Panc1 (cell line): ENCODE data around the gene SLC25A36.

ENCODE experiments used
- POLR2AphosphoS5 ChIP-seq: IDR thresholded peaks from 2 replicates; pipeline ENCODE4 v1.6.1; 2012; ENCODE audit warnings: mild to moderate bottlenecking, low read depth, low read length, moderate library complexity
- SIN3A ChIP-seq: IDR thresholded peaks from 2 replicates; pipeline ENCODE4 v1.6.1; 2012; ENCODE audit warnings: low read depth, mild to moderate bottlenecking, low read length, moderate library complexity, borderline replicate concordance; ENCODE audit not compliant: insufficient read depth
- TF ChIP-seq, protein P1 (sequence below): fragments of 450-650 bp; IDR thresholded peaks from 2 replicates; pipeline ENCODE4 v1.5.1; 2017; ENCODE audit warnings: mild to moderate bottlenecking
- TF ChIP-seq, protein P2 (sequence below), 2 experiments: IDR thresholded peaks; 2 replicates each; pipeline ENCODE4 v1.6.1; 2011 to 2012; ENCODE audit warnings: low read depth in 2 of 2, control low read depth in 1 of 2, low read length in 1 of 2, mild to moderate bottlenecking in 1 of 2, moderate library complexity in 1 of 2; ENCODE audit not compliant: insufficient read depth in 1 of 2

DNA sequence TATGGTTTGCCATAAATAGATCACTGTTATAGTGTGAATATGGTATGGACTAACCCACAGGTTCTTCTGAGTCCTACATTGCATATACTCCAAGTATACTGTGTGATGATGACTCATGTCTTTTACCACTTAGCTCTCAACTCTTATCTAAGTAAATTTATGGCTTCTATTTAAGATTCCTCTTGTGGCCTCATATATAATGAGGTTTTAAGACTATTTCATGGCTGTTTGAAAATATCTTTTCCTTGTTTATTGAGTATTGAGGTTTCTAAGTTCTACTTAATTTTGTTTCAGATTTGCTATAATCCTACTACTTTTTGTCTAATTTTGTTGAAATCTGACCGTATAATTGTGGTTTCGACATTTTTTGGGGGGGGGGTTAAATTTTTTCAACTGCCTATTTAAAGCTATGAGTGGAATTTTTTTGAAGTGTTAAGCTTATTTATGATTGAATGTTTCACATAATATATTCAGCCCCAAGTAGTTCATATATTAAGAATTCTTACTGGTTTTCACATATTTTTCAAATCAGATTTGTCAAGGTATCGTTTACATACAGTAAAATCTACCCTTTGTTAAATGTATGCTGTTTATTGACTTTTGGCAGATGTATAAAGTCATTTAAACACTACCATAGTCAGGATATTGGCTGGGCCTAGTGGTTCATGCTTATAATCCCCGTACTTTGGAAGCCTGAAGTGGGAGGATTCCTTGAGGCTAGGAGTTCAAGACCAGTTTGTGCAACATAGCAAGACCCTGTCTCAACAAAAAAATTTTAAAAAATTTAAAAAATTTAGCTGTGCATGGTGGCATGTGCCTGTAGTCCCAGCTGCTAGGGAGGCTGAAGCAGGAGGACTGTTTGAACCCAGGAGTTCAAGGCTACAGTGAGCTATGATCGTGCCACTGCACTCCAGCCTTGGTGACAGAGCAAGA lies 11.7 kb downstream of the SLC25A36 start:
- TF ChIP-seq, protein P1, sequence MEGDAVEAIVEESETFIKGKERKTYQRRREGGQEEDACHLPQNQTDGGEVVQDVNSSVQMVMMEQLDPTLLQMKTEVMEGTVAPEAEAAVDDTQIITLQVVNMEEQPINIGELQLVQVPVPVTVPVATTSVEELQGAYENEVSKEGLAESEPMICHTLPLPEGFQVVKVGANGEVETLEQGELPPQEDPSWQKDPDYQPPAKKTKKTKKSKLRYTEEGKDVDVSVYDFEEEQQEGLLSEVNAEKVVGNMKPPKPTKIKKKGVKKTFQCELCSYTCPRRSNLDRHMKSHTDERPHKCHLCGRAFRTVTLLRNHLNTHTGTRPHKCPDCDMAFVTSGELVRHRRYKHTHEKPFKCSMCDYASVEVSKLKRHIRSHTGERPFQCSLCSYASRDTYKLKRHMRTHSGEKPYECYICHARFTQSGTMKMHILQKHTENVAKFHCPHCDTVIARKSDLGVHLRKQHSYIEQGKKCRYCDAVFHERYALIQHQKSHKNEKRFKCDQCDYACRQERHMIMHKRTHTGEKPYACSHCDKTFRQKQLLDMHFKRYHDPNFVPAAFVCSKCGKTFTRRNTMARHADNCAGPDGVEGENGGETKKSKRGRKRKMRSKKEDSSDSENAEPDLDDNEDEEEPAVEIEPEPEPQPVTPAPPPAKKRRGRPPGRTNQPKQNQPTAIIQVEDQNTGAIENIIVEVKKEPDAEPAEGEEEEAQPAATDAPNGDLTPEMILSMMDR: no peak
- TF ChIP-seq SIN3A (no peak), POLR2AphosphoS5 (no peak)
- TF ChIP-seq, protein P2, sequence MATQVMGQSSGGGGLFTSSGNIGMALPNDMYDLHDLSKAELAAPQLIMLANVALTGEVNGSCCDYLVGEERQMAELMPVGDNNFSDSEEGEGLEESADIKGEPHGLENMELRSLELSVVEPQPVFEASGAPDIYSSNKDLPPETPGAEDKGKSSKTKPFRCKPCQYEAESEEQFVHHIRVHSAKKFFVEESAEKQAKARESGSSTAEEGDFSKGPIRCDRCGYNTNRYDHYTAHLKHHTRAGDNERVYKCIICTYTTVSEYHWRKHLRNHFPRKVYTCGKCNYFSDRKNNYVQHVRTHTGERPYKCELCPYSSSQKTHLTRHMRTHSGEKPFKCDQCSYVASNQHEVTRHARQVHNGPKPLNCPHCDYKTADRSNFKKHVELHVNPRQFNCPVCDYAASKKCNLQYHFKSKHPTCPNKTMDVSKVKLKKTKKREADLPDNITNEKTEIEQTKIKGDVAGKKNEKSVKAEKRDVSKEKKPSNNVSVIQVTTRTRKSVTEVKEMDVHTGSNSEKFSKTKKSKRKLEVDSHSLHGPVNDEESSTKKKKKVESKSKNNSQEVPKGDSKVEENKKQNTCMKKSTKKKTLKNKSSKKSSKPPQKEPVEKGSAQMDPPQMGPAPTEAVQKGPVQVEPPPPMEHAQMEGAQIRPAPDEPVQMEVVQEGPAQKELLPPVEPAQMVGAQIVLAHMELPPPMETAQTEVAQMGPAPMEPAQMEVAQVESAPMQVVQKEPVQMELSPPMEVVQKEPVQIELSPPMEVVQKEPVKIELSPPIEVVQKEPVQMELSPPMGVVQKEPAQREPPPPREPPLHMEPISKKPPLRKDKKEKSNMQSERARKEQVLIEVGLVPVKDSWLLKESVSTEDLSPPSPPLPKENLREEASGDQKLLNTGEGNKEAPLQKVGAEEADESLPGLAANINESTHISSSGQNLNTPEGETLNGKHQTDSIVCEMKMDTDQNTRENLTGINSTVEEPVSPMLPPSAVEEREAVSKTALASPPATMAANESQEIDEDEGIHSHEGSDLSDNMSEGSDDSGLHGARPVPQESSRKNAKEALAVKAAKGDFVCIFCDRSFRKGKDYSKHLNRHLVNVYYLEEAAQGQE (IDR thresholded peaks at IDR 0.05; ENCODE audit: insufficient read depth in 1 of 2, low read depth in 2 of 2, low read length in 1 of 2): no peak
